Parathyroid adenoma (tissue), 2 donors: ENCODE measurements around the gene PSMD7.

Experiments
- H2AFZ ChIP-seq: fragments of 300-600 bp; sonication (generic); one replicate; pipeline ENCODE4 v1.7.0; 2017; ENCODE audit warnings: antibody characterized with exemption, mild to moderate bottlenecking
- H3K27ac ChIP-seq: fragments of 300-600 bp; sonication (generic); one replicate; pipeline ENCODE4 v1.7.0; 2017
- H3K27me3 ChIP-seq: fragments of 300-600 bp; sonication (generic); one replicate; pipeline ENCODE4 v1.7.0; 2017; ENCODE audit warnings: low read length; ENCODE audit not compliant: control insufficient read depth, insufficient read depth
- H3K36me3 ChIP-seq: fragments of 300-600 bp; sonication (generic); one replicate; pipeline ENCODE4 v1.7.0; 2017; ENCODE audit warnings: low read length; ENCODE audit not compliant: control insufficient read depth, insufficient read depth
- H3K4me1 ChIP-seq: fragments of 300-600 bp; sonication (generic); one replicate; pipeline ENCODE4 v1.7.0; 2017; ENCODE audit warnings: control low read depth
- H3K4me2 ChIP-seq: fragments of 300-600 bp; sonication (generic); one replicate; pipeline ENCODE4 v1.7.0; 2017; ENCODE audit warnings: low read length
- H3K4me3 ChIP-seq: fragments of 300-600 bp; sonication (generic); one replicate; pipeline ENCODE4 v1.7.0; 2017; ENCODE audit warnings: low read depth, low read length
- H3K79me2 ChIP-seq: fragments of 300-600 bp; sonication (generic); one replicate; pipeline ENCODE4 v1.7.0; 2017; ENCODE audit warnings: control low read depth
- H3K9ac ChIP-seq: fragments of 300-600 bp; sonication (generic); one replicate; pipeline ENCODE4 v1.7.0; 2017; ENCODE audit warnings: mild to moderate bottlenecking
- H3K9me3 ChIP-seq: fragments of 300-600 bp; sonication (generic); one replicate; pipeline ENCODE4 v1.7.0; 2017; ENCODE audit warnings: low read length; ENCODE audit not compliant: control insufficient read depth
- TF ChIP-seq, protein P1 (sequence below): fragments of 300-600 bp; sonication (generic); IDR thresholded peaks from one replicate; pipeline ENCODE4 v1.7.0; 2017; ENCODE audit warnings: antibody characterized with exemption, mild to moderate bottlenecking
- donor health status: primary hyperparathyroidism.

The PSMD7 gene

DNA sequence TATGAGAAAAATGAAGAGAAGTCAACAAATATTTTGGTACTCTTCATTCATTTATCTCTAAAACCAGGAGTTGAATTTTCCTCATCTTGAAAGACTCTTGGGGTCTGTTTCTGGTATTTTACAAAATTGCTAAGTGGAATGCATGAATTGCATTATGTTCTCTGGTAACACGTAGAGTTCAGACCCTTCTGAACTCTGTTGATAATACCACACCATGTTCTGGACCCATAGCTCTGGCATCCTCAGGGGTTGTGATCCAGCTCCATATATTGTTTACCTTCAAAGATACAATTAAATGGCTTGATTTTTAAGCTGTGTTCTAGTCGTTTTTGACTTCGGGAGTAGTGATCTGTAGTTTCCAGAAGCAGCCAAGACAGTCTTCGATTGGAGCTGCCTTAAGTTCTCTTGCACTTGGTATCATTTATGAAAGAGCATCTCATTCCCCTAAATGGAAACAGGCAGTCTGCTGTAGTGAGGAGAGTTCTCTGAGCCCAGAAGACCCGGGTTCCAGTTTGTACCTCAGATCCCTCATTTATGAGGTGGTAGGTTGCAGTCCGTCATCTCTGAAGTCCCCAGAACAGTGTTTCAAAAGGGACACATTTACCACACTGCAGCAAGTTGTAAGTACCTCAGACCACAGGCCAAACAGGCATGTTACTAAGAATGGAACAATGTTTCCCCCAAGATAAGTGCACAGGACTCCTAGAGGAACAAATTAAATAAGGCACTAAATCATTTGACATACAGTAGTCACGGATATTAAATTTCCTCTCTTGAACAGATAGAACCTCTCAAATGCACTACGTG is 9.6 kb downstream of the PSMD7 start:
- H3K36me3 ChIP-seq, result no peaks in the 10 kb centered on the region
- no peaks in the 10 kb centered on the region for H3K27me3 ChIP-seq
- no peaks in the 10 kb centered on the region for H3K79me2 ChIP-seq
- H3K4me3 ChIP-seq, result no peak overlapping the region
- H3K4me1 ChIP-seq, result peaks cover 10% of the 10 kb centered on the region
- no peak overlapping the region for H3K9ac ChIP-seq
- no peak overlapping the region for H3K4me2 ChIP-seq
- H3K9me3 ChIP-seq, result no peaks in the 10 kb centered on the region
- TF ChIP-seq, protein P1, sequence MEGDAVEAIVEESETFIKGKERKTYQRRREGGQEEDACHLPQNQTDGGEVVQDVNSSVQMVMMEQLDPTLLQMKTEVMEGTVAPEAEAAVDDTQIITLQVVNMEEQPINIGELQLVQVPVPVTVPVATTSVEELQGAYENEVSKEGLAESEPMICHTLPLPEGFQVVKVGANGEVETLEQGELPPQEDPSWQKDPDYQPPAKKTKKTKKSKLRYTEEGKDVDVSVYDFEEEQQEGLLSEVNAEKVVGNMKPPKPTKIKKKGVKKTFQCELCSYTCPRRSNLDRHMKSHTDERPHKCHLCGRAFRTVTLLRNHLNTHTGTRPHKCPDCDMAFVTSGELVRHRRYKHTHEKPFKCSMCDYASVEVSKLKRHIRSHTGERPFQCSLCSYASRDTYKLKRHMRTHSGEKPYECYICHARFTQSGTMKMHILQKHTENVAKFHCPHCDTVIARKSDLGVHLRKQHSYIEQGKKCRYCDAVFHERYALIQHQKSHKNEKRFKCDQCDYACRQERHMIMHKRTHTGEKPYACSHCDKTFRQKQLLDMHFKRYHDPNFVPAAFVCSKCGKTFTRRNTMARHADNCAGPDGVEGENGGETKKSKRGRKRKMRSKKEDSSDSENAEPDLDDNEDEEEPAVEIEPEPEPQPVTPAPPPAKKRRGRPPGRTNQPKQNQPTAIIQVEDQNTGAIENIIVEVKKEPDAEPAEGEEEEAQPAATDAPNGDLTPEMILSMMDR, result no peak
- H3K27ac ChIP-seq, result no peak overlapping the region
- no peak overlapping the region for H2AFZ ChIP-seq

DNA sequence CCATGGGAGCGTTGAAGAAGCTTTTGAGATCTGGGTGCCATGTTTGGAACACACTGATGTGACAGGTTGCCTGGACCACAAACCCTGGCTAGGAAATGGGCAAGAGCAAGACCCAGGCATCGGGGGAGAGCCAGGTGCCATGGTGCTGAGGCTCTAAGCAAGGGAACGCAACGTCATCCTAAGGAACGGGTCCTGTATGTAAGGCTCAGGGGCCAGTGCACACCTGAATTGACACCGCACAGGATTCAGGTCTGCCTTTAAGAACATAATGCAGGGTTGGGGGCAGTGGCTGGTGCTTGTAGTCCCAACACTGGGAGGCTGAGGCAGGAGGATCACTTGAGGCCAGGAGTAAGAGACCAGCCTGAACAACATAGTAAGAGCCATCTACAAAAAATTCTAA is 10.8 kb downstream of the PSMD7 start:
- Histone ChIP-seq H3K27me3 (no peaks in the 10 kb centered on the region), H3K27ac (no peak overlapping the region), H3K4me2 (peak overlapping the region; percentile 9), H3K4me1 (peaks cover 10% of the 10 kb centered on the region), H3K9ac (no peak overlapping the region), H3K36me3 (no peaks in the 10 kb centered on the region), H2AFZ (no peak overlapping the region), H3K4me3 (no peak overlapping the region), H3K9me3 (no peaks in the 10 kb centered on the region), H3K79me2 (no peaks in the 10 kb centered on the region)
- TF ChIP-seq, protein P1, result no peak

DNA sequence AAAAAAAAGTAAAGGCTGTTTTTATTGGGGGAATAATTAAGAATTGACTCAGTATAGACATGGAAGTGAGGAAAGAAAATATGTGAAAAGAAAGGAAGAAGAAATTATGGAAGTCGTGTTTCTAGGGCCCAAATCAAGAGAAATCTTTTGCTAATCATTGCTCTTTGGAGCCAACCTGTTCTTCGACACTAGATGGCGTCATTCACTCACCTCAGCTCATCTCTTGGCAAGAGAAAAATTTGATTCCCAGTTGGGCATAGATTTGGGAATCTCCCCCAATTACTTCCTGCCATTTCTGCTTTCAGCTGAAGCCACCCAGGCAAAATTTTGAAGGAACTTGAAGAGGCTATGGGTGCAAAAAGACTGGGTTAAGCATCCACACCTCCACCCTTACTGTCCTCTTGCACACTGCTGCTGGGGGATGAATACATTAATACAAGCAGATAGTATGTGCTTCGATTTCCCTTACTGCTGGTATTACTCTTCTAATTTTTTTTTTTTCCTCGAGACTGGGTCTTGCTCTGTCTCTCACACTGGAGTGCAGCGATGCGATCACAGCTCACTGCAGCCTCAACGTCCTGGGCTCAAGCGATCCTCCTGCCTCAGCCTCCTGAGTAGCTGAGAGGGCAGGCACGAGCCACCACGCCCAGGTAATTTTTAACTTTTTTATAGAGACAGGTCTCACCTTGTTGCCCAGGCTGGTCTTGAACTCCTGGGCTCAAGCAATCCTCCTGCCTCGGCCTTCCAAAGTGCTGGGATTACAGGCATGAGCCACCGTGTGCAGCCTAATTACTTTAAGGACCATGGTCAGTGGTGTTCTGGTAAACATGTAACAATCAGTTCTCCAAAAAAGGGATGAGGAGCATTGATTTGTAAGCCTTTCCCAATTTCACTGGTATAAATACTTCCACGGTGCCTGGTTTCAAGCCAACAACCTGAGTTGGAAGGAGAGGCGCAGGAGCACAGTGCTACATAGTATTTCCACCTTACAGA is 13.5 kb downstream of the PSMD7 start:
- peaks cover 10% of the 10 kb centered on the region for H3K4me1 ChIP-seq
- H3K4me3 ChIP-seq, result no peak overlapping the region
- no peaks in the 10 kb centered on the region for H3K9me3 ChIP-seq
- TF ChIP-seq, protein P1, result peak; percentile 68
- no peaks in the 10 kb centered on the region for H3K79me2 ChIP-seq
- H3K36me3 ChIP-seq, result no peaks in the 10 kb centered on the region
- no peak overlapping the region for H3K9ac ChIP-seq
- H3K27me3 ChIP-seq, result no peaks in the 10 kb centered on the region
- H2AFZ ChIP-seq, result no peak overlapping the region
- no peak overlapping the region for H3K4me2 ChIP-seq
- H3K27ac ChIP-seq, result no peak overlapping the region

- Histone ChIP-seq H3K27ac (no peak overlapping the region), H3K4me2 (no peak overlapping the region), H2AFZ (no peak overlapping the region), H3K9ac (no peak overlapping the region), H3K27me3 (no peaks in the 10 kb centered on the region), H3K9me3 (no peaks in the 10 kb centered on the region), H3K4me1 (no peaks in the 10 kb centered on the region), H3K4me3 (no peak overlapping the region), H3K36me3 (no peaks in the 10 kb centered on the region), H3K79me2 (no peaks in the 10 kb centered on the region)
- TF ChIP-seq, protein P1, result no peak
Measured at GRCh38 chr16:74315059-74315458, 18.4 kb downstream of the PSMD7 start.
